Smooth muscle cell (in vitro differentiated cells): ENCODE measurements around the gene LRRTM4. TPM values are rescaled to one million over a fixed set of nuclear protein-coding genes. Genes with fewer than 3 reads are reported as not detected.

Experiments used
- DNase-seq: peaks from one replicate; lab custom pipeline; 2025; ENCODE audit not compliant: unreplicated experiment; lab: John Stamatoyannopoulos, UW
- H2AFZ ChIP-seq: fragments of 200-600 bp; sonication (generic); 2 replicates; pipeline ENCODE4 v1.6.0; 2016; ENCODE audit warnings: antibody characterized with exemption, low read depth, mild to moderate bottlenecking
- H3F3A ChIP-seq: fragments of 200-600 bp; sonication (generic); 2 replicates; pipeline ENCODE4 v1.6.0; 2017; ENCODE audit warnings: antibody characterized with exemption, low read depth
- H3K27ac ChIP-seq: fragments of 200-600 bp; sonication (generic); 2 replicates; pipeline ENCODE4 v1.5.1; 2016; ENCODE audit warnings: low read depth, mild to moderate bottlenecking
- H3K27me3 ChIP-seq: fragments of 200-600 bp; sonication (generic); 2 replicates; pipeline ENCODE4 v1.6.1; 2016; ENCODE audit warnings: low read depth, mild to moderate bottlenecking
- H3K36me3 ChIP-seq: fragments of 200-600 bp; sonication (generic); 2 replicates; pipeline ENCODE4 v1.5.1; 2016; ENCODE audit warnings: low read depth
- H3K4me1 ChIP-seq: fragments of 200-600 bp; sonication (generic); 2 replicates; pipeline ENCODE4 v1.5.1; 2016; ENCODE audit warnings: low read depth
- H3K4me2 ChIP-seq: fragments of 200-600 bp; sonication (generic); 2 replicates; pipeline ENCODE4 v1.6.0; 2016; ENCODE audit warnings: mild to moderate bottlenecking
- H3K4me3 ChIP-seq: fragments of 200-600 bp; sonication (generic); 2 replicates; pipeline ENCODE4 v1.5.1; 2016; ENCODE audit warnings: mild to moderate bottlenecking
- H3K79me2 ChIP-seq: fragments of 200-600 bp; sonication (generic); 2 replicates; pipeline ENCODE4 v1.6.0; 2016; ENCODE audit warnings: low read depth, mild to moderate bottlenecking
- H3K9ac ChIP-seq: fragments of 200-600 bp; sonication (generic); 2 replicates; pipeline ENCODE4 v1.6.0; 2016; ENCODE audit warnings: low read depth
- H3K9me3 ChIP-seq: fragments of 200-600 bp; sonication (generic); replicated peaks from 2 replicates; pipeline ENCODE4 v1.5.1; 2016; ENCODE audit warnings: low read depth
- H4K20me1 ChIP-seq: fragments of 200-600 bp; sonication (generic); 2 replicates; pipeline ENCODE4 v1.6.0; 2016; ENCODE audit warnings: low read depth
- CTCF ChIP-seq: fragments of 200-600 bp; sonication (generic); IDR thresholded peaks from 2 replicates; pipeline ENCODE4 v1.5.1; 2017; ENCODE audit warnings: borderline replicate concordance, mild to moderate bottlenecking, antibody characterized with exemption; ENCODE audit not compliant: insufficient read depth, poor library complexity, severe bottlenecking
- WGBS: methylation state at CpG from one replicate; pipeline ENCODE4 v1.1.7; 2016; ENCODE audit warnings: low lambda C conversion rate; 5-methylcytosine and 5-hydroxymethylcytosine counted together
- polyA plus RNA-seq: library from polyadenylated mRNA; unstranded; fragments of >200 nt; fragmentation: Nextera tagmentation; extraction: Ambion mirVana; gene quantifications from 2 replicates; pipeline ENCODE4 v1.2.1, GENCODE V29; 2016
- total RNA-seq: library from RNA; depleted of rRNA; stranded (reverse); fragments of >200 nt; gene quantifications from 2 replicates; pipeline ENCODE4 v1.2.3, GENCODE V29; 2014

The LRRTM4 gene
- total and polyA plus RNA-seq, 2 experiments from 2014 or later, result 1.4 to 5.5 TPM

GRCh38 chr2:76862901-76863300, 659.3 kb downstream of the LRRTM4 start:
- Histone ChIP-seq H3K4me2 (no peak overlapping the region), H2AFZ (no peak overlapping the region), H3K27ac (no peak overlapping the region), H3F3A (no peaks in the 10 kb centered on the region), H3K79me2 (no peaks in the 10 kb centered on the region), H3K9ac (no peak overlapping the region), H3K4me1 (no peaks in the 10 kb centered on the region), H4K20me1 (no peaks in the 10 kb centered on the region), H3K36me3 (no peaks in the 10 kb centered on the region), H3K4me3 (no peak overlapping the region), H3K27me3 (no peaks in the 10 kb centered on the region), H3K9me3 (no peaks in the 10 kb centered on the region)
- no peak for DNase-seq
- TF ChIP-seq CTCF, result no peak
- WGBS, result 70% methylated on average over 3 of the region's 3 CpGs

GRCh38 chr2:76861708-76862107, 660.5 kb downstream of the LRRTM4 start:
- no peaks in the 10 kb centered on the region for H3K27me3 ChIP-seq
- H3K9me3 ChIP-seq, result no peaks in the 10 kb centered on the region
- H3K36me3 ChIP-seq, result no peaks in the 10 kb centered on the region
- H3K4me2 ChIP-seq, result no peak overlapping the region
- no peak for TF ChIP-seq CTCF
- WGBS, result 49% methylated on average over 3 of the region's 3 CpGs
- H3K4me3 ChIP-seq, result no peak overlapping the region
- DNase-seq, result no peak
- no peaks in the 10 kb centered on the region for H3K4me1 ChIP-seq
- no peak overlapping the region for H3K9ac ChIP-seq
- H3F3A ChIP-seq, result no peaks in the 10 kb centered on the region
- H2AFZ ChIP-seq, result no peak overlapping the region
- no peaks in the 10 kb centered on the region for H3K79me2 ChIP-seq
- no peak overlapping the region for H3K27ac ChIP-seq
- H4K20me1 ChIP-seq, result no peaks in the 10 kb centered on the region

- Histone ChIP-seq H3K36me3 (no peaks in the 10 kb centered on the region), H3K4me2 (no peak overlapping the region), H3K79me2 (no peaks in the 10 kb centered on the region), H4K20me1 (no peaks in the 10 kb centered on the region), H3K27me3 (no peaks in the 10 kb centered on the region), H3K4me3 (no peak overlapping the region), H3K27ac (no peak overlapping the region), H3K4me1 (no peaks in the 10 kb centered on the region), H3K9me3 (no peaks in the 10 kb centered on the region), H2AFZ (no peak overlapping the region), H3K9ac (no peak overlapping the region), H3F3A (no peaks in the 10 kb centered on the region)
- no peak for DNase-seq
- no peak for TF ChIP-seq CTCF
- WGBS, result 93% methylated on average over 1 of the region's 1 CpG
These were observed 671.2 kb downstream of the LRRTM4 start for GRCh38 chr2:76851000-76851399.

GRCh38 chr2:76849086-76849485, 673.1 kb downstream of the LRRTM4 start:
- H3K27me3 ChIP-seq, result no peaks in the 10 kb centered on the region
- no peak for TF ChIP-seq CTCF
- 97% methylated on average over 1 of the region's 1 CpG for WGBS

More at GRCh38 chr2:76849086-76849485, 673.1 kb downstream of the LRRTM4 start:
- Histone ChIP-seq H3K4me1 (no peaks in the 10 kb centered on the region), H3K9me3 (no peaks in the 10 kb centered on the region), H3K36me3 (no peaks in the 10 kb centered on the region), H3K27ac (no peak overlapping the region), H3K4me2 (no peak overlapping the region), H3K79me2 (no peaks in the 10 kb centered on the region), H3K4me3 (no peak overlapping the region), H2AFZ (no peak overlapping the region), H3F3A (no peaks in the 10 kb centered on the region), H4K20me1 (no peaks in the 10 kb centered on the region), H3K9ac (no peak overlapping the region)
- DNase-seq, result no peak
